GM12892 (cell line): ENCODE data around the gene IQCF2.

Experiments used
- POLR2A ChIP-seq: IDR thresholded peaks from 2 replicates; pipeline ENCODE4 v1.6.1; 2011; ENCODE audit warnings: low read depth, low read length, control low read depth
- POLR2AphosphoS5 ChIP-seq: IDR thresholded peaks from 2 replicates; pipeline ENCODE4 v1.6.1; 2011; ENCODE audit warnings: low read depth, low read length, control low read depth
- TAF1 ChIP-seq: IDR thresholded peaks from 2 replicates; pipeline ENCODE4 v1.6.1; 2011; ENCODE audit warnings: low read depth, mild to moderate bottlenecking, control low read depth, low read length, borderline replicate concordance

GRCh38 chr3:51896607-51897305, 35.3 kb downstream of the IQCF2 start:
- TF ChIP-seq POLR2A (no peak), POLR2AphosphoS5 (no peak), TAF1 (no peak)
